ENCODE results near the gene TVP23C.

Gene TVP23C

GRCh38 chr17:15462976-15463772, 100.1 kb downstream of the TVP23C start:
- peak; percentile 81 for DNase-seq

GRCh38 chr17:15457723-15458094, 105.6 kb downstream of the TVP23C start:
- DNase-seq: no peak

GRCh38 chr17:15456972-15457722, 106.1 kb downstream of the TVP23C start:
- DNase-seq: peak; percentile 93

- peak; percentile 65 for DNase-seq
Observed at GRCh38 chr17:15456496-15456895, 106.8 kb downstream of the TVP23C start.

GRCh38 chr17:15454346-15454745, 108.9 kb downstream of the TVP23C start:
- DNase-seq: no peak

- DNase-seq: no peak
Observed at GRCh38 chr17:15453782-15454181, 109.5 kb downstream of the TVP23C start.

- no peak for DNase-seq
Observed at GRCh38 chr17:15453246-15453645, 110.0 kb downstream of the TVP23C start.

GRCh38 chr17:15452746-15453145, 110.5 kb downstream of the TVP23C start:
- no peak for DNase-seq

All from right hindlimb (tissue), 1 donor.